Peyer's patch (tissue), 4 donors: ENCODE data around the gene SLC16A9.

Experiments used
- POLR2A ChIP-seq, 2 donors: fragments of 450-650 bp; IDR thresholded peaks; one replicate each; pipeline ENCODE4 v1.5.1; 2017; ENCODE audit warnings: antibody characterized with exemption in 2 of 2, mild to moderate bottlenecking in 2 of 2, moderate library complexity in 2 of 2
- TF ChIP-seq, protein P1 (sequence below), 6 experiments: fragments of 450-650 bp in 4 of 6; fragments of 200-600 bp in 2 of 6; sonication (generic) in 1 of 6; IDR thresholded peaks; one replicate each; pipeline ENCODE4 v1.5.1; 2017 to 2019; ENCODE audit warnings: antibody characterized with exemption in 6 of 6, mild to moderate bottlenecking in 3 of 6, moderate library complexity in 1 of 6

DNA sequence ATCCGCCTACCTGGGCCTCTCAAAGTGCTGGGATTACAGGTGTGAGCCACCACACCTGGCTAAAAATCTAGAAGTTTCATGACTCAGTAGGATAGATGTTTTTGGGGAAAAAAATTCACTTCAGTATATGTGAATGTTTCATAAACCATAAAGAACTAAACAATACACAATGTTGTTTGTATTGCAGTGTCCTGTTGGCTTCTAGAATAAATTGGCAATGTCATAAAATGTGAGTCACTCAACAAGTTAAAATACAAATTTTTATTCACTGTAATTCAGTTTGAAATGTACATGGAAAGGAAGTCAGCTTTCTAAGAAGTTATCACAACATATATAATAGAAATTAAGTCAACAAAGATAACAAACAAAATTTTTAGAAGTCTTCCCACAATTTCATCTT is 27.1 kb upstream of the SLC16A9 start:
- TF ChIP-seq, protein P1, sequence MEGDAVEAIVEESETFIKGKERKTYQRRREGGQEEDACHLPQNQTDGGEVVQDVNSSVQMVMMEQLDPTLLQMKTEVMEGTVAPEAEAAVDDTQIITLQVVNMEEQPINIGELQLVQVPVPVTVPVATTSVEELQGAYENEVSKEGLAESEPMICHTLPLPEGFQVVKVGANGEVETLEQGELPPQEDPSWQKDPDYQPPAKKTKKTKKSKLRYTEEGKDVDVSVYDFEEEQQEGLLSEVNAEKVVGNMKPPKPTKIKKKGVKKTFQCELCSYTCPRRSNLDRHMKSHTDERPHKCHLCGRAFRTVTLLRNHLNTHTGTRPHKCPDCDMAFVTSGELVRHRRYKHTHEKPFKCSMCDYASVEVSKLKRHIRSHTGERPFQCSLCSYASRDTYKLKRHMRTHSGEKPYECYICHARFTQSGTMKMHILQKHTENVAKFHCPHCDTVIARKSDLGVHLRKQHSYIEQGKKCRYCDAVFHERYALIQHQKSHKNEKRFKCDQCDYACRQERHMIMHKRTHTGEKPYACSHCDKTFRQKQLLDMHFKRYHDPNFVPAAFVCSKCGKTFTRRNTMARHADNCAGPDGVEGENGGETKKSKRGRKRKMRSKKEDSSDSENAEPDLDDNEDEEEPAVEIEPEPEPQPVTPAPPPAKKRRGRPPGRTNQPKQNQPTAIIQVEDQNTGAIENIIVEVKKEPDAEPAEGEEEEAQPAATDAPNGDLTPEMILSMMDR (IDR thresholded peaks at IDR 0.05), result no peak
- TF ChIP-seq POLR2A (IDR thresholded peaks at IDR 0.05), result no peak
